ENCODE measurements around the gene PLEKHA5.
"Not testable (repeated sequence)": the region's sequence is repeated elsewhere in the genome, so short reads cannot be mapped to it uniquely, and the experiment has no call there.

The PLEKHA5 gene

DNA sequence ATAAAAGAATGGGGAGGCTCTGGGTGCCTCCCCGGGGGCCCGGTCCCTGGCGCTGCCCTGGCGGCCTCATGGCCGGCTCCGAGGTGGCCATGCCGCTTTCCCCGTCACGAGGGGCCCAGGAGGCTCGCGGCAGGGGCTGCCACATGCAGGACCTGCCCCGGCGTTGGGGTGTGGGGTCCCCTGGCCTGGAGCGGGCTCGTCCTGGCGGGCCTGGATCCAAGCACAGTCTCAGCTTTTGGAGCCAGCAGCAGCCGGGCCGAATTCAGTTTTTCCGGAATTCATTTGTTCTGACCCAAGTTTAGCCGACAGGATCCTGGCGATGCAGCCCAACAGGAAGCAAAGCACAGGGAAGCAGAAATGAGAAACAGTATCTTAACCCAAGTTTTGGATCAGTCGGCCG, 283.3 kb downstream of the PLEKHA5 start:
- TF ChIP-seq, protein P1, sequence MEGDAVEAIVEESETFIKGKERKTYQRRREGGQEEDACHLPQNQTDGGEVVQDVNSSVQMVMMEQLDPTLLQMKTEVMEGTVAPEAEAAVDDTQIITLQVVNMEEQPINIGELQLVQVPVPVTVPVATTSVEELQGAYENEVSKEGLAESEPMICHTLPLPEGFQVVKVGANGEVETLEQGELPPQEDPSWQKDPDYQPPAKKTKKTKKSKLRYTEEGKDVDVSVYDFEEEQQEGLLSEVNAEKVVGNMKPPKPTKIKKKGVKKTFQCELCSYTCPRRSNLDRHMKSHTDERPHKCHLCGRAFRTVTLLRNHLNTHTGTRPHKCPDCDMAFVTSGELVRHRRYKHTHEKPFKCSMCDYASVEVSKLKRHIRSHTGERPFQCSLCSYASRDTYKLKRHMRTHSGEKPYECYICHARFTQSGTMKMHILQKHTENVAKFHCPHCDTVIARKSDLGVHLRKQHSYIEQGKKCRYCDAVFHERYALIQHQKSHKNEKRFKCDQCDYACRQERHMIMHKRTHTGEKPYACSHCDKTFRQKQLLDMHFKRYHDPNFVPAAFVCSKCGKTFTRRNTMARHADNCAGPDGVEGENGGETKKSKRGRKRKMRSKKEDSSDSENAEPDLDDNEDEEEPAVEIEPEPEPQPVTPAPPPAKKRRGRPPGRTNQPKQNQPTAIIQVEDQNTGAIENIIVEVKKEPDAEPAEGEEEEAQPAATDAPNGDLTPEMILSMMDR (IDR thresholded peaks at IDR 0.05; ENCODE audit: insufficient read depth, low read length, poor library complexity, severe bottlenecking) = no peak
- Histone ChIP-seq H3K36me3 (ENCODE audit: control insufficient read depth, insufficient read depth, low read length) (no peaks in the 10 kb centered on the region), H3K4me3 (replicated peaks; ENCODE audit: low read depth, low read length) (no peak overlapping the region), H3K27me3 (replicated peaks; ENCODE audit: control insufficient read depth, insufficient read depth, low read length) (no peaks in the 10 kb centered on the region)
- no peak for DNase-seq (ENCODE audit: extremely low read depth, insufficient read length)

DNA sequence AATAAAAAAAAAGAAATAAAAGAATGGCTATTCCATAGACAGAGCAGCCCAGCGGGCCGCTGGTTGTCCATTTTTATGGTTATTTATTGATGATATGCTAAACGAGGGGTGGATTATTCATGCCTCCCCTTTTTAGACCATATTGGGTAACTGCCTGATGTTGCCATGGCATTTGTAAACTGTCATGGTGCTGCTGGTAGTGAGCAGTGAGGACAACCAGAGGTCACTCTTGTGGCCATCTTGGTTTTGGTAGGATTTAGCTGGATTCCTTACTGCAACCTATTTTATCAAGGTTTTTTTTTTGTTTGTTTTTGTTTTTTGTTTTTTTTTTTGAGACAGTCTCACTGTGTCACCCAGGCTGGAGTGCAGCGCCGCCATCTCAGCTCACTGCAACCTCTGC, 284.0 kb downstream of the PLEKHA5 start:
- not testable (repeated sequence) for H3K27me3 ChIP-seq (replicated peaks; ENCODE audit: control insufficient read depth, insufficient read depth, low read length); H3K4me3 ChIP-seq (replicated peaks; ENCODE audit: low read depth, low read length); DNase-seq (ENCODE audit: extremely low read depth, insufficient read length); H3K36me3 ChIP-seq (ENCODE audit: control insufficient read depth, insufficient read depth, low read length)

DNA sequence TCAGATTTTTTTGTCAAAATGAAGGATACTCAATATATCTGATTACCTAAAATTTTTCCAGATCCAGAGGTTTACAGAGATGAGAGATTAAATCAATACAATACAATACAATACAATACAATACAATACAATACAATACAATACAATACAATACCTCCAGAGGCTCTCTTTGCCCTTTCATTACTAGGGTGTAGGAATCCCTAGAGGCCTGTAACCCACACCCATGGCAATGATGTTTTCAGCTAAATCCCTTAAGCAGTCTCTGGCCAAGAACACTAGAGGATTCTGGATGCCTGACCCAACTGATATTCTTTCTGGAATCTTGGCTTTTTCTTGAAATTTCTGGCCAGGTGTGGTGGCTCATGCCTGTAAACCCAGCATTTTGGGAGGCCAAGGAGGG, 286.0 kb downstream of the PLEKHA5 start:
- H3K36me3 ChIP-seq (ENCODE audit: control insufficient read depth, insufficient read depth, low read length) = no peaks in the 10 kb centered on the region
- H3K27me3 ChIP-seq (replicated peaks; ENCODE audit: control insufficient read depth, insufficient read depth, low read length) = no peaks in the 10 kb centered on the region
- no peak overlapping the region for H3K4me3 ChIP-seq (replicated peaks; ENCODE audit: low read depth, low read length)
- TF ChIP-seq, protein P1 (IDR thresholded peaks at IDR 0.05; ENCODE audit: insufficient read depth, low read length, poor library complexity, severe bottlenecking) = no peak
- DNase-seq (ENCODE audit: extremely low read depth, insufficient read length) = no peak

DNA sequence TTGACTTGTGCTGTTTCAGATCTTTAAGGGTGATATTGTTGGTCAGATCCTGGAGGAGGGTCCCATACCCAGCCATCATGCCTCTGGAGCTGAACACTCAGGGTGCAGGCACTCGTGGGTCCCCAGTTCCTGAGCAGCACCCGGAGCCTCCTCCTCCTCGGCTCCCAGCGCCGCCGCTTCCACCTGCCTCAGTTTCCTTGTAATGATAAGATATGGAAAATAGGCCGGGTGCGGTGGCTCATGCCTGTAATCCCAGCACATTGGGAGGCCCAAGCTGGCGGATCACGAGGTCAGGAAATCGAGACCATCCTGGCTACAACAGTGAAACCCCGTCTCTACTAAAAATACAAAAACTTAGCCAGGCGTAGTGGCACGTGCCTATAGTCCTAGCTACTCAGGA, 289.6 kb downstream of the PLEKHA5 start:
- no peak for DNase-seq (ENCODE audit: extremely low read depth, insufficient read length)
- Histone ChIP-seq H3K27me3 (replicated peaks; ENCODE audit: control insufficient read depth, insufficient read depth, low read length) (no peaks in the 10 kb centered on the region), H3K36me3 (ENCODE audit: control insufficient read depth, insufficient read depth, low read length) (no peaks in the 10 kb centered on the region), H3K4me3 (replicated peaks; ENCODE audit: low read depth, low read length) (no peak overlapping the region)
- TF ChIP-seq, protein P1 (IDR thresholded peaks at IDR 0.05; ENCODE audit: insufficient read depth, low read length, poor library complexity, severe bottlenecking) = no peak

DNA sequence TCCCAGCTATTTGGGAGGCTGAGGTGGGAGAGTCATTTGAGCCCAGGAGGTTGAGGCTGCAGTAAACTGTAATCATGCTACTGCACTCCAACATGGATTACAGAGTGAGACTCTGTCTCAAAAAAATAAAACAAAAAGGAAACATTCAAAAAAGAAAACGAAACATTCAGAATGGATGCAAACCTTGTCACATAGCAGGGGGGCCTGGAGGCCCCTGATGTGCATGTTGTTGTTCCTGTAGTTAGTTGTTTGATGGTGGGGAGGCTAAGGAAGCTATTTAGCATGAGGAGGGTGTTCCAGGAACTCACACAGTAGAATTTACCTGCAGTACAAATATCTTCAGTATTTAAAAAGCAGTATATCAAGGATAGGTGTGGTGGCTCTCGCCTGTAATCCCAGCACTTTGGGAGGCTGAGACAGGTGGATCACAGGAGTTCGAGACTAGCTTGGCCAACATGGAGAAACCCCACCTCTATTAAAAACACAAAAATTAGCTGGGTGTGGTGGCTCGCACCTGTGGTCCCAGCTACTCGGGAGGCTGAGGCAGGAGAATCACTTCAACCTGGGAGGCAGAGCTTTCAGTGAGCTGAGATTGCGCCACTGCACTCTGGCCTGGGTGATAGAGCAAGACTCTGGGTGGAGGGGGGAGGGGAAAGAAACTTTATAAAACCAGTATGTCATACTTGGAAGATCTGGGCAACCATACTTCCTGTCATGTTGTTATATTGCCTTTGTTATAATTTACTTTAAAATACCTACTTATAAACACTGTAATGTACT, 292.2 kb downstream of the PLEKHA5 start:
- TF ChIP-seq, protein P1 (IDR thresholded peaks at IDR 0.05; ENCODE audit: insufficient read depth, low read length, poor library complexity, severe bottlenecking) = no peak
- no peak overlapping the region for H3K4me3 ChIP-seq (replicated peaks; ENCODE audit: low read depth, low read length)
- no peak for DNase-seq (ENCODE audit: extremely low read depth, insufficient read length)
- H3K27me3 ChIP-seq (replicated peaks; ENCODE audit: control insufficient read depth, insufficient read depth, low read length) = no peaks in the 10 kb centered on the region
- no peaks in the 10 kb centered on the region for H3K36me3 ChIP-seq (ENCODE audit: control insufficient read depth, insufficient read depth, low read length)

DNA sequence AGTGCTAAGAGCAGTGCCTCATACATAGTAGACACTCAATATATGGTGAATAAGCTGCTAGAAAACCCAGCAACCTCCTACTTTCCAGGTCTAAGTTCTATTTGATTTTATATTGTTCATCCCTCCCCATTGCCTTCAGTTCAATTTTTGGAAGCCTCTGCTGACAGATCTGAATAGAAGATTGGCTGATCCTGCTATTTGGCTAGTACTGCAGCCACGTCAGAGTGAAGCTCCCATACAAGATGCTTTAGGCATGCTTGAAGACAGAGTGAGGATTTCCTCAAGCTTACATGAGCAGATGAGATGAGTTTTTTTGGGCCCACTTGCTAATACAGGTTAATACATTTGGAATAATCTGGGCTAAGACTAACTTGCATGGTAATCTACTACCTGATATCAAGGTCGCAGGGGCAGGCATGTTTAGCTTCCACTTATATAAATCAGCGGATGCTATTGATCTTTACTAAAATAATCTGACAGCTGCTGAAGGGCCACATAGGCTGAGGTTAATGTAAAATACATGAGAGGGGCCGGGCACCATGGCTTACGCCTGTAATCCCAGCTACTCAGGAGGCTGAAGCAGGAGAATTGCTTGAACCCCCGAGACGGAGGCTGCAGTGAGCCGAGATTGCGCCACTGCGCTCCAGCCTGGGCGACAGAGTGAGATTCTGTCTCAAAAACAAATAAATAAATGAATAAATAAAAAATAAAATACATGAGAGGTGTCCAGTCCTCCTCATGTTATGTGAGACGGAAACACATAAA, 293.8 kb downstream of the PLEKHA5 start:
- no peak for DNase-seq (ENCODE audit: extremely low read depth, insufficient read length)
- TF ChIP-seq, protein P1 (IDR thresholded peaks at IDR 0.05; ENCODE audit: insufficient read depth, low read length, poor library complexity, severe bottlenecking) = no peak
- no peaks in the 10 kb centered on the region for H3K27me3 ChIP-seq (replicated peaks; ENCODE audit: control insufficient read depth, insufficient read depth, low read length)
- H3K4me3 ChIP-seq (replicated peaks; ENCODE audit: low read depth, low read length) = no peak overlapping the region
- no peaks in the 10 kb centered on the region for H3K36me3 ChIP-seq (ENCODE audit: control insufficient read depth, insufficient read depth, low read length)

Measured in GM06990 (cell line).